Measurements from ENCODE around the gene UBE3D. TPM values are rescaled to one million over a fixed set of nuclear protein-coding genes. Genes with fewer than 3 reads are reported as not detected.
A peak's percentile ranks its signal among the peaks of the same experiment; 100 is the strongest.

Gene UBE3D, protein sequence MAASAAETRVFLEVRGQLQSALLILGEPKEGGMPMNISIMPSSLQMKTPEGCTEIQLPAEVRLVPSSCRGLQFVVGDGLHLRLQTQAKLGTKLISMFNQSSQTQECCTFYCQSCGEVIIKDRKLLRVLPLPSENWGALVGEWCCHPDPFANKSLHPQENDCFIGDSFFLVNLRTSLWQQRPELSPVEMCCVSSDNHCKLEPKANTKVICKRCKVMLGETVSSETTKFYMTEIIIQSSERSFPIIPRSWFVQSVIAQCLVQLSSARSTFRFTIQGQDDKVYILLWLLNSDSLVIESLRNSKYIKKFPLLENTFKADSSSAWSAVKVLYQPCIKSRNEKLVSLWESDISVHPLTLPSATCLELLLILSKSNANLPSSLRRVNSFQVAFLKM
- 10 to 100 TPM in 1 of 2 donors, 1 to 10 TPM in 1; 7.2 to 21.2 TPM for total RNA-seq
- polyA plus RNA-seq, result 1 to 10 TPM; 2.8 to 5.8 TPM
- long read RNA-seq, donor 1, partial matches to known transcripts, result 0 of 1 reads
- long read RNA-seq, donor 1, other reads (novel, unspliced or antisense), result 0 of 1 reads
- long read RNA-seq, donor 2, result 0 reads
- long read RNA-seq, donor 3, result 0 reads
- long read RNA-seq, donor 4, result 0 reads
- long read RNA-seq, donor 5, result 0 reads

GRCh38 chr6:83065511-83066192, at the start of gene UBE3D:
Gene UBE3D, minus strand, starts transcription at chr6:83065841. Its CDS starts 123 bp downstream, at chr6:83065718.
- Histone ChIP-seq H3K4me1 (ENCODE audit: control insufficient read depth in 5 of 5, insufficient read depth in 5 of 5, low read length in 5 of 5) (peaks cover 0 to 19% (median 2%) of the 10 kb centered on the region in 5 donors), H3K4me3 (peak within 1 kb of the TSS; percentile 93), H3K36me3 (ENCODE audit: control insufficient read depth in 4 of 4, insufficient read depth in 4 of 4, low read length in 4 of 4) (no peaks in the 10 kb centered on the region), H3K27me3 (ENCODE audit: control insufficient read depth in 3 of 3, insufficient read depth in 3 of 3, low read length in 2 of 3) (no peaks in the 10 kb centered on the region), H3K9ac (ENCODE audit: insufficient read depth in 1 of 2, low read length in 2 of 2) (peak within 1 kb of the TSS; percentile 14 to 81), H3K27ac (ENCODE audit: low read depth in 1 of 2, low read length in 1 of 2) (peak within 1 kb of the TSS; percentile 70 to 87), H3K9me3 (ENCODE audit: control insufficient read depth in 4 of 4, insufficient read depth in 3 of 4, low read length in 3 of 4) (no peaks in the 10 kb centered on the region)
- TF ChIP-seq, protein P1, sequence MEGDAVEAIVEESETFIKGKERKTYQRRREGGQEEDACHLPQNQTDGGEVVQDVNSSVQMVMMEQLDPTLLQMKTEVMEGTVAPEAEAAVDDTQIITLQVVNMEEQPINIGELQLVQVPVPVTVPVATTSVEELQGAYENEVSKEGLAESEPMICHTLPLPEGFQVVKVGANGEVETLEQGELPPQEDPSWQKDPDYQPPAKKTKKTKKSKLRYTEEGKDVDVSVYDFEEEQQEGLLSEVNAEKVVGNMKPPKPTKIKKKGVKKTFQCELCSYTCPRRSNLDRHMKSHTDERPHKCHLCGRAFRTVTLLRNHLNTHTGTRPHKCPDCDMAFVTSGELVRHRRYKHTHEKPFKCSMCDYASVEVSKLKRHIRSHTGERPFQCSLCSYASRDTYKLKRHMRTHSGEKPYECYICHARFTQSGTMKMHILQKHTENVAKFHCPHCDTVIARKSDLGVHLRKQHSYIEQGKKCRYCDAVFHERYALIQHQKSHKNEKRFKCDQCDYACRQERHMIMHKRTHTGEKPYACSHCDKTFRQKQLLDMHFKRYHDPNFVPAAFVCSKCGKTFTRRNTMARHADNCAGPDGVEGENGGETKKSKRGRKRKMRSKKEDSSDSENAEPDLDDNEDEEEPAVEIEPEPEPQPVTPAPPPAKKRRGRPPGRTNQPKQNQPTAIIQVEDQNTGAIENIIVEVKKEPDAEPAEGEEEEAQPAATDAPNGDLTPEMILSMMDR (IDR thresholded peaks at IDR 0.05; ENCODE audit: control extremely low read depth, extremely low read depth), result peak; percentile 93
- WGBS, 2 donors, result 3% methylated on average over 47 to 48 of the region's 48 CpGs
- DNase-seq (peak; percentile 87 to 92 (median 89)), ATAC-seq (ENCODE audit: insufficient read depth, low FRiP score) (peak; percentile 88)

- ATAC-seq (ENCODE audit: insufficient read depth, low FRiP score), result no peak
Observed at GRCh38 chr6:83114164-83114563, 48.5 kb upstream of the UBE3D start.

GRCh38 chr6:83113258-83113657, 47.6 kb upstream of the UBE3D start:
- Histone ChIP-seq H3K4me3 (no peak overlapping the region), H3K36me3 (ENCODE audit: control insufficient read depth in 4 of 4, insufficient read depth in 4 of 4, low read length in 4 of 4) (peaks cover 2 to 7% (median 2%) of the 10 kb centered on the region in 4 donors), H3K9ac (ENCODE audit: insufficient read depth in 1 of 2, low read length in 2 of 2) (no peak overlapping the region), H3K9me3 (ENCODE audit: control insufficient read depth in 4 of 4, insufficient read depth in 3 of 4, low read length in 3 of 4) (no peaks in the 10 kb centered on the region), H3K4me1 (ENCODE audit: control insufficient read depth in 5 of 5, insufficient read depth in 5 of 5, low read length in 5 of 5) (no peaks in the 10 kb centered on the region), H3K27ac (ENCODE audit: low read depth in 1 of 2, low read length in 1 of 2) (no peak overlapping the region), H3K27me3 (ENCODE audit: control insufficient read depth in 3 of 3, insufficient read depth in 3 of 3, low read length in 2 of 3) (no peaks in the 10 kb centered on the region)
- DNase-seq, result peak in 1 of 3 donors; percentile 11
- peak; percentile 58 for ATAC-seq (ENCODE audit: insufficient read depth, low FRiP score)
- 58 to 78% methylated on average over 4 of the region's 4 CpGs for WGBS, 2 donors
- TF ChIP-seq, protein P1 (IDR thresholded peaks at IDR 0.05; ENCODE audit: control extremely low read depth, extremely low read depth), result no peak

More at GRCh38 chr6:83114164-83114563, 48.5 kb upstream of the UBE3D start:
- Histone ChIP-seq H3K27me3 (ENCODE audit: control insufficient read depth in 3 of 3, insufficient read depth in 3 of 3, low read length in 2 of 3) (no peaks in the 10 kb centered on the region), H3K27ac (ENCODE audit: low read depth in 1 of 2, low read length in 1 of 2) (no peak overlapping the region), H3K36me3 (ENCODE audit: control insufficient read depth in 4 of 4, insufficient read depth in 4 of 4, low read length in 4 of 4) (peaks cover 2 to 7% (median 2%) of the 10 kb centered on the region in 4 donors), H3K4me1 (ENCODE audit: control insufficient read depth in 5 of 5, insufficient read depth in 5 of 5, low read length in 5 of 5) (no peaks in the 10 kb centered on the region), H3K4me3 (no peak overlapping the region), H3K9ac (ENCODE audit: insufficient read depth in 1 of 2, low read length in 2 of 2) (no peak overlapping the region), H3K9me3 (ENCODE audit: control insufficient read depth in 4 of 4, insufficient read depth in 3 of 4, low read length in 3 of 4) (no peaks in the 10 kb centered on the region)
- WGBS, 2 donors, result 88 to 100% methylated on average over 1 of the region's 1 CpG
- no peak for DNase-seq
- TF ChIP-seq, protein P1 (IDR thresholded peaks at IDR 0.05; ENCODE audit: control extremely low read depth, extremely low read depth), result no peak

Data from lung (tissue), 16 donors.